Astrocyte (in vitro differentiated cells and primary cell): ENCODE measurements around the gene PRPF4. TPM values are rescaled to one million over a fixed set of nuclear protein-coding genes. Genes with fewer than 3 reads are reported as not detected.

ENCODE experiments used
- DNase-seq: peaks from one replicate; pipeline ENCODE4 v3.0.0-alpha.2; 2010; ENCODE audit warnings: low read depth
- FAIRE-seq: peaks from 2 replicates; lab custom pipeline; 2011; peaks lifted over from hg19 to GRCh38; lab: Jason Lieb, UNC
- H2AFZ ChIP-seq: 2 replicates; pipeline ENCODE4 v1.6.0; 2012; ENCODE audit warnings: low read depth, low read length, inconsistent platforms
- H3K27ac ChIP-seq: 2 replicates; pipeline ENCODE4 v1.5.1; 2011; ENCODE audit warnings: low read depth, low read length, inconsistent platforms
- H3K27me3 ChIP-seq: 2 replicates; pipeline ENCODE4 v1.6.0; 2011; ENCODE audit warnings: low read length, inconsistent platforms; ENCODE audit not compliant: insufficient read depth
- H3K36me3 ChIP-seq: 2 replicates; pipeline ENCODE4 v1.5.1; 2011; ENCODE audit warnings: low read length, inconsistent platforms; ENCODE audit not compliant: insufficient read depth
- H3K4me1 ChIP-seq: 2 replicates; pipeline ENCODE4 v1.5.1; 2011; ENCODE audit warnings: low read length, inconsistent platforms; ENCODE audit not compliant: insufficient read depth
- H3K4me2 ChIP-seq: 2 replicates; pipeline ENCODE4 v1.6.0; 2012; ENCODE audit warnings: low read length, inconsistent platforms
- H3K4me3 ChIP-seq: 2 replicates; pipeline ENCODE4 v1.5.1; 2011; ENCODE audit warnings: low read depth, mild to moderate bottlenecking, low read length, inconsistent platforms; ENCODE audit not compliant: insufficient read depth
- H3K79me2 ChIP-seq: 2 replicates; pipeline ENCODE4 v1.6.0; 2012; ENCODE audit warnings: mild to moderate bottlenecking, low read length, inconsistent platforms; ENCODE audit not compliant: insufficient read depth
- H3K9ac ChIP-seq: 2 replicates; pipeline ENCODE4 v1.6.0; 2012; ENCODE audit warnings: mild to moderate bottlenecking, low read length, inconsistent platforms
- H3K9me3 ChIP-seq: 2 replicates; pipeline ENCODE4 v1.5.1; 2012; ENCODE audit warnings: low read depth, mild to moderate bottlenecking, low read length, inconsistent platforms; ENCODE audit not compliant: insufficient read depth
- H4K20me1 ChIP-seq: 2 replicates; pipeline ENCODE4 v1.6.0; 2012; ENCODE audit warnings: low read length, inconsistent platforms; ENCODE audit not compliant: insufficient read depth
- H3K27ac Mint-ChIP-seq: one replicate; pipeline ENCODE4 v1.8.0; 2021; ENCODE audit warnings: mild to moderate bottlenecking, mixed read lengths; ENCODE audit not compliant: unreplicated experiment
- H3K27me3 Mint-ChIP-seq: one replicate; pipeline ENCODE4 v1.8.0; 2021; ENCODE audit warnings: low read depth, mixed read lengths; ENCODE audit not compliant: unreplicated experiment
- H3K36me3 Mint-ChIP-seq: one replicate; pipeline ENCODE4 v1.8.0; 2021; ENCODE audit warnings: low read depth, mixed read lengths; ENCODE audit not compliant: unreplicated experiment
- H3K4me1 Mint-ChIP-seq: one replicate; pipeline ENCODE4 v1.8.0; 2021; ENCODE audit warnings: low read depth, mixed read lengths; ENCODE audit not compliant: unreplicated experiment
- H3K4me3 Mint-ChIP-seq: one replicate; pipeline ENCODE4 v1.8.0; 2021; ENCODE audit warnings: mild to moderate bottlenecking, moderate library complexity, mixed read lengths; ENCODE audit not compliant: unreplicated experiment
- H3K9me3 Mint-ChIP-seq: one replicate; pipeline ENCODE4 v1.8.0; 2021; ENCODE audit warnings: mild to moderate bottlenecking, mixed read lengths; ENCODE audit not compliant: unreplicated experiment
- CTCF ChIP-seq: IDR thresholded peaks from 2 replicates; pipeline ENCODE4 v1.5.1; 2011; ENCODE audit warnings: low read depth, mild to moderate bottlenecking, inconsistent platforms, low read length, moderate library complexity; ENCODE audit not compliant: insufficient read depth
- EZH2 ChIP-seq: IDR thresholded peaks from 2 replicates; pipeline ENCODE4 v1.6.1; 2012; ENCODE audit warnings: mild to moderate bottlenecking, low read length, inconsistent platforms; ENCODE audit not compliant: insufficient read depth
- total RNA-seq: library from RNA; stranded (reverse); gene quantifications from 2 replicates; pipeline ENCODE4 v1.2.1, GENCODE V29; 2021

Gene PRPF4
- total RNA-seq, 1 donor from 2014 or later, result 33.4 TPM

GRCh38 chr9:113241161-113241560 is 34.3 kb upstream of the PRPF4 start:
- no peaks in the 10 kb centered on the region for H3K36me3 Mint-ChIP-seq
- H3K27ac ChIP-seq, result no peak overlapping the region
- TF ChIP-seq EZH2 (no peak), CTCF (no peak)
- no peaks in the 10 kb centered on the region for H3K27me3 Mint-ChIP-seq
- H3K79me2 ChIP-seq, result peaks cover 14% of the 10 kb centered on the region
- H3K27ac Mint-ChIP-seq, result no peak overlapping the region
- no peak overlapping the region for H3K4me2 ChIP-seq
- DNase-seq (no peak), FAIRE-seq (no peak)
- peaks cover 2% of the 10 kb centered on the region for H3K36me3 ChIP-seq
- H3K4me1 Mint-ChIP-seq, result no peaks in the 10 kb centered on the region
- no peak overlapping the region for H3K4me3 ChIP-seq
- H3K9me3 ChIP-seq, result no peaks in the 10 kb centered on the region
- no peaks in the 10 kb centered on the region for H3K9me3 Mint-ChIP-seq
- H2AFZ ChIP-seq, result no peak overlapping the region
- H3K9ac ChIP-seq, result no peak overlapping the region
- H3K4me1 ChIP-seq, result no peaks in the 10 kb centered on the region
- peaks cover 17% of the 10 kb centered on the region for H4K20me1 ChIP-seq
- H3K4me3 Mint-ChIP-seq, result no peak overlapping the region
- H3K27me3 ChIP-seq, result no peaks in the 10 kb centered on the region

GRCh38 chr9:113244556-113244955 is 30.9 kb upstream of the PRPF4 start:
- no peaks in the 10 kb centered on the region for H3K27me3 ChIP-seq
- no peak overlapping the region for H3K4me3 ChIP-seq
- no peak overlapping the region for H3K27ac Mint-ChIP-seq
- H3K4me1 Mint-ChIP-seq, result no peaks in the 10 kb centered on the region
- no peak overlapping the region for H2AFZ ChIP-seq
- H3K79me2 ChIP-seq, result peaks cover 9% of the 10 kb centered on the region
- H4K20me1 ChIP-seq, result peaks cover 15% of the 10 kb centered on the region
- no peaks in the 10 kb centered on the region for H3K9me3 Mint-ChIP-seq
- no peak overlapping the region for H3K27ac ChIP-seq
- no peak overlapping the region for H3K9ac ChIP-seq
- peaks cover 5% of the 10 kb centered on the region for H3K36me3 Mint-ChIP-seq
- no peak for FAIRE-seq
- peaks cover 2% of the 10 kb centered on the region for H3K36me3 ChIP-seq
- H3K27me3 Mint-ChIP-seq, result no peaks in the 10 kb centered on the region
- no peak overlapping the region for H3K4me3 Mint-ChIP-seq
- no peak overlapping the region for H3K4me2 ChIP-seq
- no peak for DNase-seq
- H3K9me3 ChIP-seq, result no peaks in the 10 kb centered on the region
- no peaks in the 10 kb centered on the region for H3K4me1 ChIP-seq
- TF ChIP-seq EZH2, result no peak

- Histone ChIP-seq H3K9me3 (no peaks in the 10 kb centered on the region), H3K4me3 (no peak overlapping the region), H3K9ac (no peak overlapping the region), H3K27me3 (no peaks in the 10 kb centered on the region), H3K79me2 (peaks cover 9% of the 10 kb centered on the region), H3K27ac (no peak overlapping the region), H3K4me2 (no peak overlapping the region), H3K36me3 (no peaks in the 10 kb centered on the region), H4K20me1 (peaks cover 15% of the 10 kb centered on the region), H3K4me1 (no peaks in the 10 kb centered on the region), H2AFZ (no peak overlapping the region)
- peaks cover 8% of the 10 kb centered on the region for H3K36me3 Mint-ChIP-seq
- no peaks in the 10 kb centered on the region for H3K4me1 Mint-ChIP-seq
- TF ChIP-seq CTCF, result no peak
- no peak for FAIRE-seq
- H3K9me3 Mint-ChIP-seq, result peaks cover 3% of the 10 kb centered on the region
- H3K4me3 Mint-ChIP-seq, result no peak overlapping the region
- H3K27me3 Mint-ChIP-seq, result no peaks in the 10 kb centered on the region
- no peak for DNase-seq
- no peak overlapping the region for H3K27ac Mint-ChIP-seq
Measured at GRCh38 chr9:113245894-113246293, 29.6 kb upstream of the PRPF4 start.
